ENCODE results near the gene S1PR1. TPM values are rescaled to one million over a fixed set of nuclear protein-coding genes. Genes with fewer than 3 reads are reported as not detected.
A peak's percentile ranks its signal among the peaks of the same experiment; 100 is the strongest.
"Not testable (repeated sequence)": the region's sequence is repeated elsewhere in the genome, so short reads cannot be mapped to it uniquely, and the experiment has no call there.

S1PR1 gene
- total RNA-seq (ENCODE audit: low replicate concordance) = 7.4 and 8.7 TPM in 2 replicates

DNA sequence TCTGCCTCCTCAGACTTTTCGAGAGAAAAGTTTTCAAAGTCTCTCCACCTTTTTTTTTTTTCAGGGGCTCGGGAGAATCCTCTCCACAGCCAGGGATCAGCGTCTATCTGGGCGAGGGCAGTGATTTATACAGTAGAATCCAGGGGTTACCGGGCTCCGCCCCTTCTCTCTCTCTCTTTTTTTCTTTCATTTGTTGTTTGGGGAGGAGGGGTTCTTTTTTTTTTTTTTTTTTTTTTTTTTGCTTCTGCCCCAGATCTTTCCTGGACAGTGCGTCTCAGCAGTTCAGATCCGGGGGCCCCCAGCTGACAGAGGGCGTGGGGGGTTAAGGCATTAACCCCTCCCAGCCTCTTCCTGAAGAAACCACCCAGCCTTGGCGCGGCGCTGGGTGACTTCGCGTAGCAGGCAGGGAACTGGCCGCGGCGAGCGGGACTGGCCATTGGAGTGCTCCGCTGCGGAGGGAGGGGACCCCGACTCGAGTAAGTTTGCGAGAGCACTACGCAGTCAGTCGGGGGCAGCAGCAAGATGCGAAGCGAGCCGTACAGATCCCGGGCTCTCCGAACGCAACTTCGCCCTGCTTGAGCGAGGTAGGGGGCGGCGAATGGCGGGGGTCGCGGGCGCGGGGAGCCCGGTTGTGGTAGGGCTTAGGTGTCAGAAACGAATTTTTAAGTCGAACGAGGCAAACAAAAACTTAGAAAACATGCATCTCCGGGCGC, at the start of gene S1PR1:
S1PR1 (plus strand) TSS at position 504 of the 713 bp plus-strand sequence. CDS start 1,966 bp downstream, outside the sequence.
- peaks cover 4% of the 10 kb centered on the region for H4K20me1 ChIP-seq (ENCODE audit: low read depth)
- DNase-seq (ENCODE audit: low spot score) = peak; percentile 94
- no peaks in the 10 kb centered on the region for H3K9me3 ChIP-seq (ENCODE audit: low read depth)
- Mint-ChIP-seq H3K4me3 (peak within 1 kb of the TSS; percentile 97), H3K27me3 (ENCODE audit: insufficient read depth, low read depth) (peaks cover 2% of the 10 kb centered on the region), H3K9me3 (peaks cover 2% of the 10 kb centered on the region), H3K4me1 (peaks cover 43% of the 10 kb centered on the region), H3K36me3 (peaks cover 24% of the 10 kb centered on the region), H3K27ac (peak within 1 kb of the TSS; percentile 97)
- no peaks in the 10 kb centered on the region for H3K79me2 ChIP-seq (ENCODE audit: low read depth)
- H3K4me2 ChIP-seq = peak within 1 kb of the TSS; percentile 98
- no peak for TF ChIP-seq EZH2 (IDR thresholded peaks at IDR 0.05)
- no peak for TF ChIP-seq CTCF (IDR thresholded peaks at IDR 0.05)
- TF ChIP-seq EZH2phosphoT487 (IDR thresholded peaks at IDR 0.05) = no peak
- peak within 1 kb of the TSS; percentile 92 for H2AFZ ChIP-seq (replicated peaks)
- peak within 1 kb of the TSS; percentile 92 for H3K4me3 ChIP-seq
- peak within 1 kb of the TSS; percentile 30 for H3K27ac ChIP-seq
- H3K27me3 ChIP-seq = peaks cover 27% of the 10 kb centered on the region
- no peak within 1 kb of the TSS for H3K9ac ChIP-seq
- no peaks in the 10 kb centered on the region for H3K36me3 ChIP-seq
- peaks cover 14% of the 10 kb centered on the region for H3K4me1 ChIP-seq
- H3F3A ChIP-seq (ENCODE audit: low read depth) = peaks cover 32% of the 10 kb centered on the region

GRCh38 chr1:101187297-101187696, 49.5 kb upstream of the S1PR1 start:
- Histone ChIP-seq H3K36me3 (no peaks in the 10 kb centered on the region), H4K20me1 (ENCODE audit: low read depth) (no peaks in the 10 kb centered on the region), H3K4me2 (no peak overlapping the region), H3K4me1 (no peaks in the 10 kb centered on the region), H3K4me3 (no peak overlapping the region), H3K27me3 (no peaks in the 10 kb centered on the region), H3K9ac (no peak overlapping the region), H3K9me3 (ENCODE audit: low read depth) (no peaks in the 10 kb centered on the region), H2AFZ (replicated peaks) (no peak overlapping the region), H3F3A (ENCODE audit: low read depth) (no peaks in the 10 kb centered on the region), H3K79me2 (ENCODE audit: low read depth) (no peaks in the 10 kb centered on the region), H3K27ac (no peak overlapping the region)
- TF ChIP-seq CTCF (IDR thresholded peaks at IDR 0.05) (no peak), EZH2 (IDR thresholded peaks at IDR 0.05) (no peak), EZH2phosphoT487 (IDR thresholded peaks at IDR 0.05) (no peak)
- Mint-ChIP-seq H3K27ac (no peak overlapping the region), H3K4me3 (no peak overlapping the region), H3K9me3 (no peaks in the 10 kb centered on the region), H3K36me3 (no peaks in the 10 kb centered on the region), H3K27me3 (ENCODE audit: insufficient read depth, low read depth) (peaks cover 3% of the 10 kb centered on the region), H3K4me1 (no peaks in the 10 kb centered on the region)
- no peak for DNase-seq (ENCODE audit: low spot score)

DNA sequence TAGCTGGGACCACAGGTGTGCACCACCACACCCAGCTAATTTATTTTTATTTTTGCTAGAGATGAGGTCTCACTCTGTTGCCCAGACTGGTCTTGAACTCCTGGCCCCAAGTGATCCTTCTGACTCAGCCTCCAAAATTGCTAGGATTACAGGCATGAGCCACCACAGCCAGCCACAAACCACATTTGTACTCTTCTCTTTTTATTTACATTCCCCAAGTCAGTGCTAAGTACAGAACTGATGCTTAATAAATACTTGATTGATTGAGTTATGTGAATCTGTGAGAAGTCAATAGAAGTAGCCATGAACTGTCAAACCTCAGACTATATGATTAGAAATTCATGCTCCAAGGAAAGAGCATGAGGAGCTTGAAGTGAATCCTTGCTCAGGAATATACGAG, 48.5 kb upstream of the S1PR1 start:
- Histone ChIP-seq H3K27ac (no peak overlapping the region), H3K27me3 (no peaks in the 10 kb centered on the region), H3F3A (ENCODE audit: low read depth) (no peaks in the 10 kb centered on the region), H3K4me2 (no peak overlapping the region), H2AFZ (replicated peaks) (no peak overlapping the region), H3K9me3 (ENCODE audit: low read depth) (no peaks in the 10 kb centered on the region), H3K36me3 (no peaks in the 10 kb centered on the region), H4K20me1 (ENCODE audit: low read depth) (no peaks in the 10 kb centered on the region), H3K4me1 (no peaks in the 10 kb centered on the region), H3K4me3 (no peak overlapping the region), H3K79me2 (ENCODE audit: low read depth) (no peaks in the 10 kb centered on the region), H3K9ac (no peak overlapping the region)
- H3K9me3 Mint-ChIP-seq = no peaks in the 10 kb centered on the region
- H3K36me3 Mint-ChIP-seq = no peaks in the 10 kb centered on the region
- no peak overlapping the region for H3K27ac Mint-ChIP-seq
- no peak for DNase-seq (ENCODE audit: low spot score)
- H3K4me3 Mint-ChIP-seq = no peak overlapping the region
- no peaks in the 10 kb centered on the region for H3K4me1 Mint-ChIP-seq
- TF ChIP-seq EZH2phosphoT487 (IDR thresholded peaks at IDR 0.05) = no peak
- TF ChIP-seq EZH2 (IDR thresholded peaks at IDR 0.05) = no peak
- TF ChIP-seq CTCF (IDR thresholded peaks at IDR 0.05) = no peak
- peaks cover 6% of the 10 kb centered on the region for H3K27me3 Mint-ChIP-seq (ENCODE audit: insufficient read depth, low read depth)

- H3K27ac Mint-ChIP-seq; DNase-seq (ENCODE audit: low spot score); H3K4me1 Mint-ChIP-seq; H3K4me1 ChIP-seq; H2AFZ ChIP-seq (replicated peaks); H3K36me3 ChIP-seq; H3K27me3 Mint-ChIP-seq (ENCODE audit: insufficient read depth, low read depth); H3K9me3 Mint-ChIP-seq; H3F3A ChIP-seq (ENCODE audit: low read depth); H3K27me3 ChIP-seq; H3K79me2 ChIP-seq (ENCODE audit: low read depth); H4K20me1 ChIP-seq (ENCODE audit: low read depth); H3K9ac ChIP-seq; H3K4me2 ChIP-seq; H3K4me3 ChIP-seq; H3K27ac ChIP-seq; H3K36me3 Mint-ChIP-seq; H3K9me3 ChIP-seq (ENCODE audit: low read depth): not testable (repeated sequence)
- peak overlapping the region; percentile 26 for H3K4me3 Mint-ChIP-seq
These were observed 47.9 kb upstream of the S1PR1 start for GRCh38 chr1:101188968-101189367.
